GM23248 (cell line): ENCODE data around the gene MAP6. TPM values are rescaled to one million over a fixed set of nuclear protein-coding genes. Genes with fewer than 3 reads are reported as not detected.

Source experiments
- DNase-seq: peaks from one replicate; pipeline ENCODE4 v3.0.0-alpha.2; 2015
- H2AFZ ChIP-seq: fragments of 200-600 bp; sonication (generic); 2 replicates; pipeline ENCODE4 v1.6.1; 2016; ENCODE audit warnings: antibody characterized with exemption
- H3F3A ChIP-seq: fragments of 200-600 bp; sonication (generic); 2 replicates; pipeline ENCODE4 v1.6.1; 2016; ENCODE audit warnings: mild to moderate bottlenecking, antibody characterized with exemption, mixed run types; ENCODE audit not compliant: insufficient read depth
- H3K27ac ChIP-seq: fragments of 200-600 bp; sonication (generic); 2 replicates; pipeline ENCODE4 v1.5.1; 2016; ENCODE audit warnings: mild to moderate bottlenecking
- H3K27me3 ChIP-seq: fragments of 200-600 bp; sonication (generic); replicated peaks from 2 replicates; pipeline ENCODE4 v1.6.1; 2016; ENCODE audit warnings: mild to moderate bottlenecking; ENCODE audit not compliant: insufficient read depth
- H3K36me3 ChIP-seq: fragments of 200-600 bp; sonication (generic); 2 replicates; pipeline ENCODE4 v1.6.1; 2016; ENCODE audit warnings: low read depth, mild to moderate bottlenecking
- H3K4me1 ChIP-seq: fragments of 200-600 bp; sonication (generic); 2 replicates; pipeline ENCODE4 v1.6.1; 2016; ENCODE audit warnings: mild to moderate bottlenecking; ENCODE audit not compliant: insufficient read depth
- H3K4me2 ChIP-seq: fragments of 200-600 bp; sonication (generic); one replicate; pipeline ENCODE4 v1.6.1; 2016; ENCODE audit warnings: mild to moderate bottlenecking; ENCODE audit not compliant: unreplicated experiment
- H3K4me3 ChIP-seq: fragments of 200-600 bp; sonication (generic); 2 replicates; pipeline ENCODE4 v1.5.1; 2016; ENCODE audit warnings: mild to moderate bottlenecking
- H3K79me2 ChIP-seq: fragments of 200-600 bp; sonication (generic); 2 replicates; pipeline ENCODE4 v1.6.1; 2016; ENCODE audit warnings: mild to moderate bottlenecking; ENCODE audit not compliant: insufficient read depth
- H3K9ac ChIP-seq: fragments of 200-600 bp; sonication (generic); 2 replicates; pipeline ENCODE4 v1.6.1; 2016; ENCODE audit warnings: mild to moderate bottlenecking
- H3K9me2 ChIP-seq: fragments of 200-600 bp; sonication (generic); 2 replicates; pipeline ENCODE4 v1.6.1; 2016; ENCODE audit warnings: mixed run types, mild to moderate bottlenecking, moderate library complexity; ENCODE audit not compliant: insufficient read depth
- H3K9me3 ChIP-seq: fragments of 200-600 bp; sonication (generic); one replicate; pipeline ENCODE4 v1.6.1; 2017; ENCODE audit warnings: low read depth
- H4K20me1 ChIP-seq: fragments of 200-600 bp; sonication (generic); 2 replicates; pipeline ENCODE4 v1.6.0; 2016; ENCODE audit not compliant: insufficient read depth
- EZH2 ChIP-seq: fragments of 200-600 bp; sonication (generic); IDR thresholded peaks from 2 replicates; pipeline ENCODE4 v1.6.1; 2018; ENCODE audit warnings: antibody characterized with exemption, mild to moderate bottlenecking; ENCODE audit not compliant: insufficient read depth, poor library complexity, severe bottlenecking
- EZH2phosphoT487 ChIP-seq: fragments of 200-600 bp; sonication (generic); IDR thresholded peaks from 2 replicates; pipeline ENCODE4 v1.6.1; 2018; ENCODE audit warnings: antibody characterized with exemption, moderate library complexity, mild to moderate bottlenecking, low read depth; ENCODE audit not compliant: insufficient read depth
- WGBS, 2 experiments: methylation state at CpG; one replicate each; pipeline ENCODE4 v1.1.6; 2015 to 2017; ENCODE audit warnings: low lambda C conversion rate in 2 of 2, low coverage in 1 of 2; ENCODE audit errors: missing lambda C conversion rate in 2 of 2; 5-methylcytosine and 5-hydroxymethylcytosine counted together
- in situ Hi-C: fragments of 300-500 bp; cut with MboI; formaldehyde crosslinking; loops from 2 replicates; pipeline ENCODE4 v1.15.0; 2020
- polyA plus RNA-seq: library from polyadenylated mRNA; unstranded; fragments of >200 nt; fragmentation: Nextera tagmentation; extraction: Ambion mirVana; gene quantifications from 2 replicates; pipeline ENCODE4 v1.2.1, GENCODE V29; 2016
- total RNA-seq: library from RNA; depleted of rRNA; stranded (reverse); fragments of >200 nt; shearing (Covaris generic); gene quantifications from 2 replicates; pipeline ENCODE4 v1.2.3, GENCODE V29; 2014

MAP6 gene
- total and polyA plus RNA-seq, 2 experiments from 2014 or later: 3.4 to 5.2 TPM

GRCh38 chr11:75553889-75554257, 115.0 kb downstream of the MAP6 start:
- Histone ChIP-seq H3K4me2 (peak overlapping the region; percentile 16), H3K27ac (peak overlapping the region; percentile 38), H3K4me3 (no peak overlapping the region)

DNA sequence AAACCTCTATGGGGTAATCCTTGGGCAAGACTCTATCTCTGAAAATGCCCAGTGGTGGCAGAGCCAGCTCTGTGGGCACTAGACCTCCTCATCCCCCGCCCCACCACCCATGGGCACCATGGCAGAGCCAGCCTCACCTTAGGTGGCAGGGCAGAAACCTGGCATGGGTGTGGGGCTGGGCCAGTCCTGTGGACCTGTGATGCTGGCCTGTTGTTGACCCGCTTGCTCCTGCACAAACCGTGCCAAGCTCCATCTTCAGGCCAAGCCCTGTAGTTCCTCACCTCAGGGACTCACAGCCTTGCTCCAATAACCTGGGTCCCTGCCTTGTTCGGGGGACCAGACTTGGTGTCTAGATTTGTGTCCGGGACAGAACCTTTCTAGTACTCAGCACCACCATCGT, 115.7 kb downstream of the MAP6 start:
- Histone ChIP-seq H3K4me1 (peaks cover 26% of the 10 kb centered on the region), H3K36me3 (no peaks in the 10 kb centered on the region), H3K27me3 (no peaks in the 10 kb centered on the region), H2AFZ (no peak overlapping the region), H3K9me3 (no peaks in the 10 kb centered on the region), H3K4me2 (no peak overlapping the region), H3K27ac (no peak overlapping the region), H3K4me3 (no peak overlapping the region), H4K20me1 (no peaks in the 10 kb centered on the region), H3K9me2 (no peaks in the 10 kb centered on the region), H3K79me2 (no peaks in the 10 kb centered on the region), H3K9ac (no peak overlapping the region), H3F3A (peaks cover 26% of the 10 kb centered on the region; the same call in 1 of the 2 replicates)
- in situ Hi-C loops: no loop called here
- peak; percentile 19 for DNase-seq
- no peak for TF ChIP-seq EZH2phosphoT487
- TF ChIP-seq EZH2: no peak
- WGBS, 2 experiments: 78 to 84% methylated on average over 6 of the region's 6 CpGs

More at GRCh38 chr11:75553889-75554257, 115.0 kb downstream of the MAP6 start:
- H3K9ac ChIP-seq: no peak overlapping the region
- no peak for DNase-seq
- no peaks in the 10 kb centered on the region for H3K9me2 ChIP-seq
- H3K79me2 ChIP-seq: no peaks in the 10 kb centered on the region
- TF ChIP-seq EZH2phosphoT487: no peak
- TF ChIP-seq EZH2: no peak
- no peaks in the 10 kb centered on the region for H3K9me3 ChIP-seq
- H3F3A ChIP-seq: peaks cover 33% of the 10 kb centered on the region
- H2AFZ ChIP-seq: no peak overlapping the region
- WGBS, 2 experiments: 0% methylated on average over 1 of the region's 1 CpG
- in situ Hi-C loops: no loop called here
- H4K20me1 ChIP-seq: no peaks in the 10 kb centered on the region
- no peaks in the 10 kb centered on the region for H3K27me3 ChIP-seq
- H3K4me1 ChIP-seq: peaks cover 33% of the 10 kb centered on the region
- no peaks in the 10 kb centered on the region for H3K36me3 ChIP-seq

- in situ Hi-C loops: no loop called here
- H3K9me2 ChIP-seq: no peaks in the 10 kb centered on the region
- no peak for TF ChIP-seq EZH2
- TF ChIP-seq EZH2phosphoT487: no peak
Measured at GRCh38 chr11:75549370-75549958, 119.4 kb downstream of the MAP6 start.

DNA sequence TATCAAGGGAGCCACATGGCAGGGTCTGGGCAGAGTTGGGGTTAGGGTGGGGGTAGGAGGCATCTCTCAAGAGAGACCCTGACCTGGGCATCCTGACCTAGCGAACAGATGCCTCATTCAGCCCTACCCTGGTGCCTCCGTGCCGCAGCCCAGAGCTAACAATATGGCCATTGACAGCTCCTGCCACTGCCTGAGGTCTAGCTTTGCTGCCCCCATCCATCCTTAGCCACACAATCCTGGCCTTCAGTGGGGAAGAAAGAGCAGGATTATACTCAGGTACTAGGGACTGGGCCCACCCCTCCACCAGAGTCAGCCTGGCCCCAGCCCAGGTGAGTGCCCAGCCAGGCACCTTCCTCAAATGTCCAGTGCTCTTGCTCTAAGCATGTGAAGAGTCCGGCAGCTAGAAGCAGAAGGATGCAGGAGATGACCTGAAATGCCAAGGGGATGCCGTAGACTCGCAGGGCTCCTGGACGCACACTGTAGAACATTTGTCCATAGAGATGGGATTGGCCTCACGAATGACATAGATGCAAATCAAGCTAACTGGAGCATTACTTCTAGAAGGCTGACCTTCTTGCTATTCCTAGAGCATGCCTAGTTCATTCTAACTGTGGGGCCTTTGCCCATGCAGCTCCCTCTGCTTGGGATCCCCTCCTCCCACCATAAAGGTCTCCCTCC, 120.1 kb downstream of the MAP6 start:
- no peak overlapping the region for H3K27ac ChIP-seq

More at GRCh38 chr11:75549370-75549958, 119.4 kb downstream of the MAP6 start:
- Histone ChIP-seq H3K4me3 (no peak overlapping the region), H3K9ac (no peak overlapping the region), H3K36me3 (no peaks in the 10 kb centered on the region), H2AFZ (no peak overlapping the region), H3K79me2 (no peaks in the 10 kb centered on the region), H3K27ac (no peak overlapping the region), H4K20me1 (no peaks in the 10 kb centered on the region), H3K4me1 (0 out of 2 replicates have a peak, but pooled peaks cover 4% of the 10 kb centered on the region), H3K9me3 (no peaks in the 10 kb centered on the region), H3F3A (peaks cover 7% of the 10 kb centered on the region; the same call in 1 of the 2 replicates), H3K27me3 (no peaks in the 10 kb centered on the region), H3K4me2 (no peak overlapping the region)
- no peak for DNase-seq
- 93 to 95% methylated on average over 5 of the region's 5 CpGs for WGBS, 2 experiments

More for the DNA sequence above, 120.1 kb downstream of the MAP6 start:
- Histone ChIP-seq H3K4me1 (0 out of 2 replicates have a peak, but pooled peaks cover under 1% of the 10 kb centered on the region), H2AFZ (no peak overlapping the region), H3K27me3 (no peaks in the 10 kb centered on the region), H3K9me2 (no peaks in the 10 kb centered on the region), H3K79me2 (no peaks in the 10 kb centered on the region), H4K20me1 (no peaks in the 10 kb centered on the region), H3K4me3 (no peak overlapping the region), H3K4me2 (no peak overlapping the region), H3K9me3 (no peaks in the 10 kb centered on the region), H3K36me3 (no peaks in the 10 kb centered on the region), H3K9ac (no peak overlapping the region), H3F3A (peaks cover 4% of the 10 kb centered on the region; the same call in 1 of the 2 replicates)
- TF ChIP-seq EZH2phosphoT487: no peak
- TF ChIP-seq EZH2: no peak
- no peak for DNase-seq
- WGBS, 2 experiments: 83 to 93% methylated on average over 8 of the region's 8 CpGs
- in situ Hi-C loops: no loop called here
